ENCODE results near the gene ANKMY2.

DNA sequence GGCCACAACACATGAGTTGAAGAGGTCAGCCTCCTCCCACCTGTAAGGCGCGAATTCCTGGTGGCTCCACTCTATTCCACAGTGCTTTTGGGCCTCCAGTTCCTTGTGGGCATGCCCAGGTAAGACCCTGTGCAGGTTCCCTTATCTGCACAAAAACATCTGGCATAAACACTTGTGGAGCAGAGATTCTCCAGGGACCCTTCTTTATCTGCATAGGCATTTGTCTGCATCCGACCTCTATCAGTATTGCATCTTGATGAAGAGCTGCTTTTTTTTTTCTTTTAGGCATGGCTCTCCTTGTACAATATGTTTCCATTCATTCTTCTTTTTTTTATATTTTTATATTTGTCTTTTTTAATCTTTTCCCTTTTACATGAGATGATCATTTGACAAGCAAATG is 58.4 kb downstream of the ANKMY2 start:
- TF ChIP-seq, protein P1, sequence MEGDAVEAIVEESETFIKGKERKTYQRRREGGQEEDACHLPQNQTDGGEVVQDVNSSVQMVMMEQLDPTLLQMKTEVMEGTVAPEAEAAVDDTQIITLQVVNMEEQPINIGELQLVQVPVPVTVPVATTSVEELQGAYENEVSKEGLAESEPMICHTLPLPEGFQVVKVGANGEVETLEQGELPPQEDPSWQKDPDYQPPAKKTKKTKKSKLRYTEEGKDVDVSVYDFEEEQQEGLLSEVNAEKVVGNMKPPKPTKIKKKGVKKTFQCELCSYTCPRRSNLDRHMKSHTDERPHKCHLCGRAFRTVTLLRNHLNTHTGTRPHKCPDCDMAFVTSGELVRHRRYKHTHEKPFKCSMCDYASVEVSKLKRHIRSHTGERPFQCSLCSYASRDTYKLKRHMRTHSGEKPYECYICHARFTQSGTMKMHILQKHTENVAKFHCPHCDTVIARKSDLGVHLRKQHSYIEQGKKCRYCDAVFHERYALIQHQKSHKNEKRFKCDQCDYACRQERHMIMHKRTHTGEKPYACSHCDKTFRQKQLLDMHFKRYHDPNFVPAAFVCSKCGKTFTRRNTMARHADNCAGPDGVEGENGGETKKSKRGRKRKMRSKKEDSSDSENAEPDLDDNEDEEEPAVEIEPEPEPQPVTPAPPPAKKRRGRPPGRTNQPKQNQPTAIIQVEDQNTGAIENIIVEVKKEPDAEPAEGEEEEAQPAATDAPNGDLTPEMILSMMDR (tag by site-specific recombination; IDR thresholded peaks at IDR 0.05): no peak
- TF ChIP-seq ZFP41 (tag by site-specific recombination; IDR thresholded peaks at IDR 0.05; ENCODE audit: borderline replicate concordance) (no peak), ZNF792 (tag by site-specific recombination; IDR thresholded peaks at IDR 0.05) (no peak), TCF7L2 (IDR thresholded peaks at IDR 0.05; ENCODE audit: borderline replicate concordance, low read depth, low read length) (no peak)
- TF ChIP-seq, protein P2, sequence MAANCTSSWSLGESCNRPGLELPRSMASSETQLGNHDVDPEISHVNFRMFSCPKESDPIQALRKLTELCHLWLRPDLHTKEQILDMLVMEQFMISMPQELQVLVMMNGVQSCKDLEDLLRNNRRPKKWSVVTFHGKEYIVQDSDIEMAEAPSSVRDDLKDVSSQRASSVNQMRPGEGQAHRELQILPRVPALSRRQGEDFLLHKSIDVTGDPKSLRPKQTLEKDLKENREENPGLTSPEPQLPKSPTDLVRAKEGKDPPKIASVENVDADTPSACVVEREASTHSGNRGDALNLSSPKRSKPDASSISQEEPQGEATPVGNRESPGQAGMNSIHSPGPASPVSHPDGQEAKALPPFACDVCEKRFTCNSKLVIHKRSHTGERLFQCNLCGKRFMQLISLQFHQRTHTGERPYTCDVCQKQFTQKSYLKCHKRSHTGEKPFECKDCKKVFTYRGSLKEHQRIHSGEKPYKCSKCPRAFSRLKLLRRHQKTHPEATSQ (tag by site-specific recombination; IDR thresholded peaks at IDR 0.05): no peak
- TF ChIP-seq, protein P3, sequence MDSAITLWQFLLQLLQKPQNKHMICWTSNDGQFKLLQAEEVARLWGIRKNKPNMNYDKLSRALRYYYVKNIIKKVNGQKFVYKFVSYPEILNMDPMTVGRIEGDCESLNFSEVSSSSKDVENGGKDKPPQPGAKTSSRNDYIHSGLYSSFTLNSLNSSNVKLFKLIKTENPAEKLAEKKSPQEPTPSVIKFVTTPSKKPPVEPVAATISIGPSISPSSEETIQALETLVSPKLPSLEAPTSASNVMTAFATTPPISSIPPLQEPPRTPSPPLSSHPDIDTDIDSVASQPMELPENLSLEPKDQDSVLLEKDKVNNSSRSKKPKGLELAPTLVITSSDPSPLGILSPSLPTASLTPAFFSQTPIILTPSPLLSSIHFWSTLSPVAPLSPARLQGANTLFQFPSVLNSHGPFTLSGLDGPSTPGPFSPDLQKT (IDR thresholded peaks at IDR 0.05; ENCODE audit: borderline replicate concordance, low read depth, low read length): no peak
- TF ChIP-seq, protein P4, sequence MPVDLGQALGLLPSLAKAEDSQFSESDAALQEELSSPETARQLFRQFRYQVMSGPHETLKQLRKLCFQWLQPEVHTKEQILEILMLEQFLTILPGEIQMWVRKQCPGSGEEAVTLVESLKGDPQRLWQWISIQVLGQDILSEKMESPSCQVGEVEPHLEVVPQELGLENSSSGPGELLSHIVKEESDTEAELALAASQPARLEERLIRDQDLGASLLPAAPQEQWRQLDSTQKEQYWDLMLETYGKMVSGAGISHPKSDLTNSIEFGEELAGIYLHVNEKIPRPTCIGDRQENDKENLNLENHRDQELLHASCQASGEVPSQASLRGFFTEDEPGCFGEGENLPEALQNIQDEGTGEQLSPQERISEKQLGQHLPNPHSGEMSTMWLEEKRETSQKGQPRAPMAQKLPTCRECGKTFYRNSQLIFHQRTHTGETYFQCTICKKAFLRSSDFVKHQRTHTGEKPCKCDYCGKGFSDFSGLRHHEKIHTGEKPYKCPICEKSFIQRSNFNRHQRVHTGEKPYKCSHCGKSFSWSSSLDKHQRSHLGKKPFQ (tag by site-specific recombination; IDR thresholded peaks at IDR 0.05): no peak
